NCI-H1417 (cell line): ENCODE data around the gene NLGN1.
"Not testable (repeated sequence)": the region's sequence is repeated elsewhere in the genome, so short reads cannot be mapped to it uniquely, and the experiment has no call there.

Experiments used
- DNase-seq, 3 experiments: peaks; one replicate each; lab custom pipeline; 2025; lab: John Stamatoyannopoulos, UW

NLGN1 gene

DNA sequence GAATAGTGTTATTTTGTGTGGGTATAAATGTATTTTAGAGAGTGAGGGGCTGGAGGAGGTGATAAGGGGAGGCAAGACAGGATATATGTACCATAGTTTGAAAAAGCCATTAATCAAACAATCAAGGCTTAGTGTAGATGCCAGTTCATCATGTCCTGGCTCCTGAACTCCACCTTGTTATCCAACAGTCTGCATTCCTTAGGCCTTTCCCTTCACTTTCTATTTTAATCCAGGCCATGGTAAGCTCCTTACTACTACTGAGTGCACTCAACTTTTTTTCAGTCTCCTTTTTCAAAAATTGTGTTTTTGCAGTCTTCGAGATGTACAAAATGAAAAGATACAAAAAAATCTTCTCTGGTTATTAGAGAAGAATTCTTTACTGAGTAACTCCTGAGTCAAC, 761.1 kb downstream of the NLGN1 start:
- DNase-seq, result no peak

DNA sequence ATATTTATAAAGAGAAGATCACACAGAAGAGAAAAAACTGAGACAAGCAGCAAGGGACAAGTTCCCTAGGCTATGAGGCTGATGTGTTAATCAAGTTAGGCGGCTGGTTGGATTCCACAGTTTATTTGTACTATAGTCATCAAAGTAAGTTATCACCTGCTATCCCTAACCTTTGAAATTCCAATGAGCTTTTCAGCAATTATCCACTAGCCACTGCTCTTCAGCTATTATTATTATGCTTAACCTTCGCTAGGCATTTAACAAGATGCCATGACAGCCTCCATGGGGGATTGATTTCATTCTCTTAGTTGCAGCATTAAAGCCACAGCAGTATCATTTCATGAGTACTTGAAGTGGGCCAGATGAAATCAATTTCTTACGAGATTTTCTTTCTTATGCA, 762.1 kb downstream of the NLGN1 start:
- DNase-seq, result peak in 1 of 3 experiments; percentile 19

DNA sequence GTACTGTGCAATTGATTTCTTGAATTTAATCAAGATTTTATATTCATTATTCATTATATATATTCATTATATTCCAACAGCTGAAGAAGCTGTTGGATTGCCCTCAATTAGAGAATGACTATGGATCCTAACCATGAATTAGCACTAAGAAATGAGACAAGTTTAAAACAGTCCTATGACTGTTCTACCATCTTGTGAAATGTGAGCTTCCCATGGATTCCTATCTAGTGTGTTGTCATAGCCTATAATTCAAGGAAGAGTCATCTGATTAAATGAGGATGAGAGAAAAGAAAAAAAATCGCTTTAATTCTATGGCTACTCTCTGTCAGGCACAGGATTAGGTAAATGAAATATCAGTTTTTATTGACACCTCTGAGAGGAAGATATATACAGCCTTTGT, 765.0 kb downstream of the NLGN1 start:
- no peak for DNase-seq

DNA sequence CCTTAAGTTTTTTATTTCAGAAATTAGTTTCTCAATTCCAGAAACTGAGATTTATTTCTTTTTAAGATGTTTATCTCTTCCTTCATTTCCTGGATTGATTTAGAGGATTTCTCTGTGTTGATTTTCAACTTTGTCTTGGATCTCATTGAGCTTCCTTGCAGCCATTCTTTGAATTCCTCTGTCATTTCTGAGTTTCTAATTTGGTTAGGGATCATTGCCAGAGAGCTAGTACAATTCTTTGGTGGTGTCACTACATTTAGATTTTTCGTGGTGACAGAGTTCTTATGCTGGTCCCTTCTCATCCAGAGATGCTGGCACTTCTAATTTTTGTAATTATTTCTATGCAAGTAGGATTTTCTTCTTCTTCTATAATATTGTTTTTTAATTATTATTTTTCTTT, 770.5 kb downstream of the NLGN1 start:
- no peak for DNase-seq

DNA sequence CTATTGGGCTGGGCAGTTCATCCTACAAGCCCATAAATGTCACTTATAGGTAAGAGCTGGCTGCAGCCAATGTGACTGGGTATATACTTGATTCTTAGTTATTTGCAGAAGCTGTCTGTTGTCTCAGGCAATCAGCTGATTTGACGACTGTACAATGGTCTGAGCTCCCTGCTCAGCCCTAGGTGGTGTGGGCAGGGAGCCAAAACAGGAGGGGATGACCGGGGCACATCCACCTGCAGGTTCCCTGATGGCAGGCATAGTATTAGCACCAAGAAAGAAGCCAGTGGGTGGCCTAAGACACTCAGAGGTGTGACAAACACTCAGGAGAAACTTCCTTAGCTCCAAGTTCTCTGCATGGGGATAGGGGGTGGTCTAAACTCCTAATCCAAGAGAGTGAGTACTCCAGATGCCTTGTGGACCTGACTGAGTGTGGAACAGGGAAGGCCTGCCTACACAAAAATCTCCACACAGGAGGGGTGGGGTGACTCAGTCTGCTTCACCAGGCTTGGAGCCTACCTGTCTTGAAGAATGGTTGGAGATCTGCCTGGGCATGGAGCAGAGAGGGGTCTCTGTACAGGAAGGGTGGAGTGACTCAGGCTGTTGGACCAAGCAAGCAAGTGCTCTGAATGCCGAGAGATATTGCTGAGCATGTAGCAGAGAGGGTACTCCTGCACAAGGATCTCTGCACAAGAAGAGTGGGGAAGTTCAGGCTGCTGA, 771.2 kb downstream of the NLGN1 start:
- DNase-seq, result peak in 2 of 3 experiments; percentile 14 to 65

DNA sequence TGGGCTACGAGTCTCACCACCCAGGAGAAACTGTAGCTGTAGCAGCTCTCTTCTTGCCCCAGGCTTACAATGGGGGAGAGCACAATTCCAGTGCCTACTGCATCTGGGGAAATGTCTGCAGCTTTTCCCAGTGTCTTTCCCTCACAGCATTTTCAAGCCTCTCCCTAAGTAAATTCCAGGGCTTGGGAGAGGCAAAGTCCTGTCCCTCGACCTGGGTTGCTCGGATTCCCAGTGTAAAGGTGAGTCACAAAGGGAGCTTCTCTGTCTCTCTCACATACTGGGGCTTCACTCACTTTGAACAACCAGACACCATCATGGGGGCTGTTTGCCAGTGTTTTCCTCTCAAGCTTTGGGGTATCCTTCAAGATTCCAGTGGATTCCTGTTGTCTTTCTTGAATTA, 772.2 kb downstream of the NLGN1 start:
- no peak for DNase-seq

DNA sequence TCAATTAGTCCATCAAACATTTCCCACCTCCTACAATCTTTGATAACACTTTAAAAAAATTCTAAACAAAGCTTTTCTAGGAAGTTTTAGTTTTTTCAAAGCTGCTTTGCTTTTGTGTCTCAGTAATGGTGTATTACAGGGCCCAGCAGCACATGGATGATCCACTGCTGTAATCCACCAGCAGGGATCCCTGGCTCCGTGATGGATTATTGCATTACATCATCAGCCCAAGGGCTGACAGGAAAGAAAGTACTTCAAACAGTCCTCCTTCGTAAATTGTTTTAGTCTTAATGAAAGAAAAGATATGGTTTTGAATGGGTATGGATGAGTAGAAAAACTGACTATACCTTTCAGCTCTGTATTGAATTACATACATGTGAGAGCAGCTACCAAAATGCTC, 772.7 kb downstream of the NLGN1 start:
- no peak for DNase-seq

DNA sequence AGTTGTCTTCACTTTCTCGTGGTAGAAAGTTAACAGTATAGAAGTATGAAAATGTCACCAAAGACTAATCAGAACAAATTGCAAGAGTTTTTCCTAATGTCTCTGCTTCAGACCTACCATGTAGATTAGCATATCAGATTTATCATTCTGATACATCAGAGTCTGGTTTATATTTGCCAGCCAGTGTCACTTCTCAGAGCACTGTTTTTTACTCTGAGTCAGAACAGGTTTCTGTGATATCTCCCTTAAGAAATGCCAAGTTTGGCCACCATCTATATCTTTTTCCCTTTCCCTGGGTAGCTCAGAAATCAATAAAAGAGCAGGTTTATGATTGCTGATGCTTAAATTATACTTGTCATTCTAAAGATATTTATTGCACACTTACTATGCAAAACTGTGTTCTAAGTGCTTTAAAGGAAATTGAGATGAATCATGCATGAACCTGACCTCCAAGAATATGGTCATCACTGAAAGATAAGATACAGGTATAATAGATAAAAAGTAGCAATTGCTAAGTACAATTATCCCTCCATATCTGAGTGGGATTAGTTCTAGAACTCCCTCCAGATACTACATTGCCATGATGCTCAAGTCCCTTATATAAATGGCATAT, 788.9 kb downstream of the NLGN1 start:
- no peak for DNase-seq

DNA sequence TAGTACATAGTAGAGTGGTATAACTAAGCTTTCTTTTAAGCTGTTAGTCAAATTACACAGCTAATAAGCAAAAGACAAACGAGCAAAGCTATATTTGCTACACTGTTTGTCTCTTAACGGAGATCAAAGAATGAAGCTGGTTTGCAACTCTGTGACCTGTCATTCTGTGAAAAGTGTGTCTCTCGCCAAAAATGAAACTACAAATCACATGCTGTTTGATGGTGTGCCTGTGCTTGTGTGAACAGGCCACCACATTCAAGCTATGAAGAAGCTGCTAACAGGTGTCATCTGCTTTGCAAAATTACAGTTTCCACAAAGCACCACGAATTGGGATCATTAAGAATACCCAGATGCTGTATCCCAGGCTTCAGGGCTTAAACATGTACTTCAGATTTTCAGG, 793.8 kb downstream of the NLGN1 start:
- DNase-seq, result peak in 1 of 3 experiments; percentile 33

DNA sequence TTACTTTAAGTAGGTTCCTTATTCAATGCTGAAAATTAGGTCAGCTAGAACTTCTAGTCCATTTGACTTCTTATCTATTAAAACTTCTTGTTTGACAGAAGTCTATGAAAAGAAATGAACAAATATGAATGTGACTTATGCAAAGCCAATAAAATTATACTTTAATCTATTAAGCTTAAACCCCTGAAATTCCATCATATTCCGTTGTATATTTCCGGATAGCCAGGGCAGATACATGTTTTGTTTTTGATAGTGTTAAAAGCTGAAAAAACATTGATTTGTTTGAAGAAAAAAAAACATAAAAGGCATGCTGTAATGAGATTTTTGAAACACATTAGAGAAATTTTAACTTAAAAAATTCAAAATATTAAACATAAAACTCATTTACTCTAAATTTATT, 794.4 kb downstream of the NLGN1 start:
- no peak for DNase-seq

DNA sequence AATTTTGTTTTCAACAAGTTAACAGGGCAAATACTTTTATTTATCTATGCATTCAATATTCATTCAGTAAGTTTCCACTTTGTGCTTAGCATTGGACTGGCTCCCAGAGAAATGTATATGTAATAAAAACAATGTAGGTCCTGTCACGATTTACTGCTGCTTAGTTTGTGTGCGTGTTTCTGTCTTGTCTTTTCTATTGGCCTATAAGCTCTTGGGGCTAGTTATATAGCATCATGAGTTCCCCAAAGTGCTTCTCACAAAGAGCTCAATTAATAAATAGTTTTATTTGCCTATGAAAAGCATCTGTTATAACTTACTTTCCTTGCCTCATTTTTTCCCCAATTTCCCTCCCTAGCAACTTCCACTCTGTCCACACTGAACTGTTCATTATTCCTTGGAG, 794.9 kb downstream of the NLGN1 start:
- peak in 1 of 3 experiments; percentile 11 for DNase-seq

DNA sequence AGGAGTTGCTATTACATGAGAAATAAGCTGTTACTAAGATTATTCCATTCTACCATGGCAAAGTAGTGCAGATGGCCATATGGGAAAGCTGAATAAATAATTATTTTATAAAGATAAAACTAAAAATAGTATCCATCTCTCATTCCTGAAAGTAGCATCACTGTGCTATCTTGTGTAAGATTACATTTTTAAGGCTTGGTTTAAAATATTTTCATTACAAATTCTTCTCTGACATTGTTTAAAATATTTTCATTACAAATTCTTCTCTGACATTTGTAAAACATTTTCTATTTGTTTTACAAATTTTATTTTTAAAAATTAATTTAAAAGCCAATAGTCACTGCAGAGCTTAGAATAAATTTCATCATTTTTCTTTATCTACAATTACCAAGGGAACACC, 796.1 kb downstream of the NLGN1 start:
- DNase-seq, result no peak

DNA sequence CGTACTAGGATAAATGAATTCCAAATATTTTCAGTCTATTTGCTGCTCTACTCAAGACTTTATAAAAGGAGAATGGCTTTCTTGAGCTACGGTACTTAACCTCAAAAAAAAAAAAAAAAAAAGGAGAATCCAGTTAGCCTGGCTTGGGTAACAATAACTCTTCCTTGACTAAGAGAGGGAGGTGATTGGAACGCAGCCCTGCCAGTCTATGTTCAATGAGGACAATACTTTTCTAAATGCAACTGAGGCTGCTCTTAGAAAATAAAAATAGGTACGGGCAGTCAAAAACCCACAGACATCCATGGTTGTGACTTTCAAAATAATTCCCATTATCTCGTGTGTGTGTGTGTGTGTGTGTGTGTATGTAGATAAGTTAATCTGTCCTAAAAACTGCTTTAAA, 799.9 kb downstream of the NLGN1 start:
- DNase-seq, result no peak

DNA sequence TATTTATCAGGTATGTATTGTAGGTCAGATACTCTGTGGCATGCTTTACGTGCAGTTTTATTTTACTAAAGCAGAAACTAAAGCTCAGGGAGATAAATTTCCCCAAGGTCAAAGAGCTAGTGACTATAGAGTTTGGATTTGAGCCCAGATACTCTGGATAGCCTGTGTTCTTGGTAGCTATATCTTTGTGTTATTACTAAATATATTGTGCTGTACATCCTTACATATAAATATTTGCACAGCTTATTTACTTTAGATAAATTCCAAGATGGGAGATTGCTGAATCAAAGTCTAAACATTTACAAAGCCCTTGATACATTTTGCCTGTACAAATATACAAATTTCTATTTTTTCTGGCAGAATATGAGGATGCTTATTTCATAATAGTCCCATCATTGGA, 800.7 kb downstream of the NLGN1 start:
- no peak for DNase-seq

DNA sequence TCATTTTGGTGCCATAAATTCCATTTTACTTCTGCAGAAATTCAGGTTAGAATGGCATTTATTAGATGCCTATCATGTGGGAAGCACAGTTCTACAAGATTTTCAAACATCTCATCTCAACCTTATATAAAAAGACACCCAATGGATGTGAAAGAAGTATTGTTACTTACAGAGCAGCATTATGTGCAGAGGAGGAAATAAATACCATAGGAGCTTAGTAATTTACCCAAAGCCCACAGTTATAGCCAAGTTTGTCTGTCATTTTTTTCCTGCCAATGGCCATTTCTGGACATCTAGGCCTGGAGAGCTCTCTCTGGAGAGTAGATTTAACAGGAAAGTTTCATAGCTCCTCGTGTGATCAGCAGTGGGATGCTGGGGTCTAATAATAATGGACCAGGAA, 802.2 kb downstream of the NLGN1 start:
- DNase-seq, result no peak

DNA sequence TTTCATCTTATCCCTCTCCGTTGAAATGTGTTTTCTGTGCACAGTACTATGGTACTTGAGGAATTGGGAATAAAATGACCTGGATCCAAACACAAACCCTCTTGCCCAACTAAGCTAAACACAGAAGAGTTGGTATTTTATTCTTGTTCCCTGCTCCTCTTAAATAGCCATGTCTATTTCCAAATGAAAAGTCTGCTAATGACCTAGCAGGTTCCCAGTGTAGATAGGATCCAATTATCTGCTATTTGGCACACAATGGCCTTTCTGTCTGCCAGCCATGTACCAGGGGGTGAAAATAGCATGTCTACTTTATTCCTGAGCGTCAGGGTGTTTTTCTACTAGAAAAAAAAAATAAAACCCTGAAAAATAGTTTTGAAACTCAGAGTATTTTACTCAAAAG, 804.6 kb downstream of the NLGN1 start:
- peak in 2 of 3 experiments; percentile 18 to 73 for DNase-seq

DNA sequence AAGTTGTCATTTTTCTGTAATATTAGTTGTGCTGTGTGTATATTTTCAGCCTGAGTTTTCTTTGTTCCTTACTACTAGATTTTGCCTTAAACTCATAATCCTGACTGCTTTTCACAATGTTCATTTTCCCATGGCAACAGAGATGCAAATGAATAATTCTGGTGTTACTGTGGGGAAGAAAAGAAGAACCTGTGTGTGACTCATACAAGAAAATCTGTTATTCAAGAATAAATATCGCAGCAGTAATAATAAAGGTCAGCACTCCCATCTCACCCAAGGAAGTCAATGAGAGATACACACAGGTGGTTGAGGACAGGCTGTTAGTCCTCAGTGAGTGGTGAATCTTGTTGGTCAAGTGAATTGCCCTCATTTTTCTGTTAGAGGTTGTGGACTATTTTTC, 805.0 kb downstream of the NLGN1 start:
- peak in 1 of 3 experiments; percentile 49 for DNase-seq

DNA sequence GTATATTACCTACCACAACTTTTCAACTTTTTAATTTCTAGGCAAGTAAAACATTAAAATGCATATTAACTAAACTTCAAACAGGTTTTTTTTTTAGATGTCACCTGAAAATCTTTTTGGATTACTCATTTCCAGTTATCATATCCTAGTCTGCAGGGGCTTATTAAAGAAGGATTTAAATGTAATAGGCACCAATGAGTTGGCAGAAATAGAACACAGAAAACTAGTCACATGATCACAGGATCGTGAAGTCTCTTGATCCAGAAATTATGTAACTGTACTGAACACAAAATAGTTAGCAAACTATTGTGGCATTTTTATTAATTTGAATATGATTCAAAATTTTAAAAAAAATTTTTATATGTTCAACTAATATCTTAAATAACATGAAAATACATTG, 807.2 kb downstream of the NLGN1 start:
- no peak for DNase-seq

DNA sequence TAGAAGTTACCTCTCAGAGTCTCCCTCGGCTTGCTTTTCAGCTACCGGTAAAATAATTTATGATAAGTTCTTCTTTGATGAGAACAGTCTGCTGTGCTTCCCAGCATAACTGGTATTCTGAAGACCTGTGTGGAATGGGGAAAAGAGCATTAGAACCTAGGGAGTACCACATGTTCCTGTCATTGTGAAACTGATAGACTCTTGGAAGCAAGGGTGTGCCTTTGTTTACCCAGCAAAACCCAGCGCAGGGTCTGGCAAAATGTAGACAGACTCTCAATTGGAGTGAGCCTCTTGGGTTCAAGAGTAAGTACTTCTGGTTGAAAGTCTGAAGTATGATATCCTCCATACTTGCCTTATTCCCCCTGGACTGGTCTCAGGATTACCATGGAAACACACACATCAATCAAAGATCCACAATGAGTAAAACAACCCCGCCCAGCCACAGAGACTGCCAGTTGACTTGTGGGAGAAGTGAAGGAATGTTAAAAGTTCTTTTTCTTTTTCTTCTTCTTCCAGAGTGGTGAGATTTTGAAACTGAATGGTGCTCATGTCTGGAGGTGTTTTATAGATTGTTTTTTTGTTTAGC, 809.2 kb downstream of the NLGN1 start:
- DNase-seq, result peak in 1 of 3 experiments; percentile 54

DNA sequence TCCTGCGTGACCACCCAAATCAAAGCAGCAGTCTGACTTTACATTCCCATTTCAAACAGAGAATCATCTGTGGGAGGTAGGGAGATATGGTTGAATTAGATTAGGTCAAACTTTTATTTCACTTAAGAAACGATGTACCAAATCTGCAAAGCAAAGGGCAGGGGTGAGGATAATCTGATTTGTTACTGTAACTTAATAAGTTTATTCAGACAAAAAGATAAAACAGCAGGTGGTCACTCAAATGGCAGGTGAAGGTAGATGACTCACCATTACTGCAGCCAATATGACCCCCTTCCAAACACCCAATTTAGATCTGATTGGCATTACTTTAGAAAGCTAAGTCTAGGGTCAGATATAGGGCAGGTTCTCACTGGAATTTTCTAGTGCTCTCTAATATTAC, 810.6 kb downstream of the NLGN1 start:
- peak in 1 of 3 experiments; percentile 51 for DNase-seq

DNA sequence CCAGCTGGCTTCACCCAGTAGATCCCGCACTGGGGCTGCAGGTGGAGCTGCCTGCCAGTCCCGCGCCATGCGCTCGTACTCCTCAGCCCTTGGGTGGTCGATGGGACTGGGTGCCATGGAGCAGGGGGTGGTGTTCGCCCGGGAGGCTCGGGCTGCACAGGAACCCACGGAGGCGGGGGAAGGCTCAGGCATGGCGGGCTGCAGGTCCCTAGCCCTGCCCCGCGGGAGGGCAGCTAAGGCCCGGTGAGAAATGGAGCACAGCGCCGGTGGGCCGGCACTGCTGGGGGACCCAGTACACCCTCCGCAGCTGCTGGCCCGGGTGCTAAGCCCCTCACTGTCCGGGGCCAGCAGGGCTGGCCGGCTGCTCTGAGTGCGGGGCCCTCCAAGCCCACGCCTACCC, 814.4 kb downstream of the NLGN1 start:
- not testable (repeated sequence) for DNase-seq

DNA sequence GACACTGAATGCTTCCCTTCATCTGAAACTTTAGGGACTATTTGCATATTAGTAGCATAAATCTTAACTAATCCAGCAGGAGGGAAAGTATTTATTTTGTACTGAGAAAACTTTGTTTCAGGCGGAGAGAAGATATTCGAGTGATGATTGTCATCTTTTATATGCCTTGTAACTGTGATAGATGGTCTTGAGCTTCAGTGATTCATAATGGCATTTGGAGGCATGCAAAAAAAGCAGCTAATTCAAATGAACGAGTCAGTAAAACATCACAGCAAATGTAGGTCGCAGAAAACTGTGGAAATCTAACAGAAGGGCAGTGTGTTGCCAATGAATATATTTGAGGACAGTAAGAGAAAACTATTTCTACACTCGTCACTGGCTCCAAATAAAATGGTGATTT, 817.9 kb downstream of the NLGN1 start:
- DNase-seq, result no peak

DNA sequence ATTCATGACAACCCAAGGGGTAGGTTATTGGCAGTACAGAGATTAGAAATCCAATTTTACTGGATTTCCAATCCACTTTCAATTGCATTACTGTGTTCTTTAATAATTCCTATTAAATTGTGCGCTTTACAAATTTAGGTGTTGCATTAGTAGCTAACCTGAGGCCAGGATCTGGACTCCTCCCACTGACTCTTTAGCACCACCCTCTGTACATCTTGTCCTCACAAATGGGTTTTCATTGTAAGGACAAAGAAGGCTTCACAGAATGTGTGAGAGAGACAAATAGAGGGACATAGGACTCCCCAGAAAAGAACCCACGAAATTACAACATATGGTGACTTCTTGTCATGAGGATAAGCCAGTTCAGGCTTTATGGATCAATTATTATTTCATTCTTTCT, 818.5 kb downstream of the NLGN1 start:
- no peak for DNase-seq
